GM19455 (cell line): ENCODE measurements around the gene GALNT1.

Experiments used
- ATAC-seq: cut with Tn5 transposase; IDR thresholded peaks from one replicate; pipeline ENCODE4 v1.9.1; 2021; ENCODE audit not compliant: unreplicated experiment

GALNT1 gene

GRCh38 chr18:35581898-35582641 is 530 bp downstream of the GALNT1 start:
- ATAC-seq: no peak

DNA sequence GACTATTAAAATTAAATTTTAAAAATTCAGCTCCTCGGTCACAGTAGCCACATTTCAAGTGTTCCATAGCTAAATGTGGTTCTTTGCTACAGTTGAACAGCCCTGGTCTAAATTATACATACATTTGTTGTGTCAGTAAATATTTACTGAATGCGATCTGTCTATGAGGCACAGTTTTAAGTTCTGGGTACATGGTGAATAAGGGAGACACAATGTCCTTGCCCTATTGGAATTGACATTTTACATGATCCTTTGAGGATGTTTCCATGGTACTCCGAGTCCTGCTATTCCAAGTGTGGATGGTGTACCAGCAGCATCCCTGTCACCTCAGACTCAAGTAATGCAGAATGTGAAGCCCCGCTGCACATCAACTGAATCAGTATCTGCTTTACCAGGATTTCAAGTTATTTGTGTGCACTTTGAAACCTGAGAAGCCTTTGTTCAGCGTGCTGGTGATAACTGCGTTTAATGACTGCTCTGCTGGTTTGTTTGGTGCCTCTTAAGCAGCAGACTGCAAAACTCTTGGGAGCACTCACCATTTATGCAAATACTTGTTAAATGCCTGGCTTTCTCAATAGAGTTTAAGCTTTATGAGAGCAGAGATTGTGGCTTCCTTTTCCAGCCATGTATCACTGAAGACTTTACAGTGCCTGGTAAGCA is 1.5 kb downstream of the GALNT1 start:
- ATAC-seq: no peak

- ATAC-seq: no peak
These were observed 3.2 kb downstream of the GALNT1 start for GRCh38 chr18:35584735-35585134.

GRCh38 chr18:35585608-35586007 is 4.1 kb downstream of the GALNT1 start:
- ATAC-seq: no peak

DNA sequence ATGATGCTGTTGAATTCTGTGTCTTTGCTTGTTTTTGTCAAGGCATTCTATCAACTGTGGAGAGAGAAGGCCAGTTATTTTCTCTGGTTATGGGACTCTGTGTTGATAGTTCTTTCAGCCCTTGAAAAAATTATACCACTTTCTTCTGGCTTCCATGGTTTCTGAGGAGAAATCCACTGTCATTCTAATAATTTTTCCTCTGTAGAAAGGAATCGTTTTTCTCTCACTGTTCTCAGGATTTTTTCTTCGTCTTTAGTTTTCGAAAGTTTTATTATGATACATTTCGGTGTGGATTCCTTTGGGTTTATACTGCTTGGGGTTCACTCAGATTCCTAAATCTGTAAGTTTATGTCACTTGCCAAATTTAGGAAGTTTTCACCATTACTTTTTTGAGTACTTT is 6.6 kb downstream of the GALNT1 start:
- ATAC-seq: no peak

- peak; percentile 54 for ATAC-seq
These were observed 7.5 kb downstream of the GALNT1 start for GRCh38 chr18:35588995-35589394.

DNA sequence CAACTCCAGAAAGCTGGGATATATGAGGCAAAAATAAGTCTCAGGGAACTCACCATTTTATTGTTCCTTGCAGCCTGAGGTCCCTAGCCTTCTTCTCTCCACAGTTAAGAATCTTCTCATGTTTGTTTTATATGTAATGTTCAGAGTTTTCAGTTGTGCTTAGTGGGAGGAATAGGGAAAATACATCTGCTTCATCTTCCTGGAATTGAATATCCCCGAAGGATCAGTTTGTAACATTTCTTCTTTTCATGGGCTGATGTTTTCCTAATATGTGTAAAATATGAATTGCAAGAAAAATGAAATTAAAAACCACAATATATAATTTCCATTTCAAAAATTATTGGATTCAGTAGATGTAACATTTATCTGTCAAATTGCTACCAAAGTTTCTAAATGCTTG is 8.0 kb downstream of the GALNT1 start:
- ATAC-seq: no peak

- no peak for ATAC-seq
These were observed 9.4 kb downstream of the GALNT1 start for GRCh38 chr18:35590935-35591334.

DNA sequence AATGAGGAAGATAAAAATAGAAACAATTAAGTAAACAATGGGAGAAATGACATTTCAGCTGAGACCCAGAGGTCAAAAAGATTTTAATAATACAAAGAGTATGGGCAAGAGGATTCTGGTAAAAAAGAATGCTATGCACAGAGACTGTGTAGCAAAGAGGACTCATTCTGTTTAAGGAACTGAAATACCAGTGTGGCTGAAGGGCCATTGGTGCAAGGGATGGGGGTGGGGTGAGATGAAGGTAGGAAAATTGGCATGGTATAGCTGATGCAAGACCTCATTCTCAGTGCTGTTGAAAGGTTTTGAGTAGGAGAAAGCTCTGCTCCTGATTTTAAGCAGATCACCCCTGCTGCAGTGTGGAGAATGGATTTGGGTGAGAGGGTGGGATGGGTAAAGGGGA is 10.8 kb downstream of the GALNT1 start:
- peak; percentile 94 for ATAC-seq

DNA sequence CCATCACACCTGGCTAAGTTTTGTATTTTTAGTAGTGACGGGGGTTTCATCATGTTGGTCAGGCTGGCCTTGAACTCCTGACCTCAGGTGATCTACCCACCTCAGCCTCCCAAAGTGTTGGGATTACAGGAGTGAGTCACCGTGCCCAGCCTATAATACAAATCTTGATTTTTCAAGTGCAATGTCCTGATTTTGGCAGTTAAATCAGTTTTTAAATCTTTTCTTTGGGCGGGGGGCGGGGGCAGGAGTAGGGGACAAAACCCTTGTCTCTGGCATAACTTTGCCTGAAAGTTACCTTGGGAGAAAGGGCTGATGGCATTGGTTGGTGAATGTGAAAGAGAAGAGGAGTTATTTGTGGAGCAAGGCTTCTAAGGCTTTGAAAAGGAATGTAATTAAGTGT is 12.3 kb downstream of the GALNT1 start:
- ATAC-seq: no peak

GRCh38 chr18:35597758-35598157 is 16.2 kb downstream of the GALNT1 start:
- ATAC-seq: no peak

DNA sequence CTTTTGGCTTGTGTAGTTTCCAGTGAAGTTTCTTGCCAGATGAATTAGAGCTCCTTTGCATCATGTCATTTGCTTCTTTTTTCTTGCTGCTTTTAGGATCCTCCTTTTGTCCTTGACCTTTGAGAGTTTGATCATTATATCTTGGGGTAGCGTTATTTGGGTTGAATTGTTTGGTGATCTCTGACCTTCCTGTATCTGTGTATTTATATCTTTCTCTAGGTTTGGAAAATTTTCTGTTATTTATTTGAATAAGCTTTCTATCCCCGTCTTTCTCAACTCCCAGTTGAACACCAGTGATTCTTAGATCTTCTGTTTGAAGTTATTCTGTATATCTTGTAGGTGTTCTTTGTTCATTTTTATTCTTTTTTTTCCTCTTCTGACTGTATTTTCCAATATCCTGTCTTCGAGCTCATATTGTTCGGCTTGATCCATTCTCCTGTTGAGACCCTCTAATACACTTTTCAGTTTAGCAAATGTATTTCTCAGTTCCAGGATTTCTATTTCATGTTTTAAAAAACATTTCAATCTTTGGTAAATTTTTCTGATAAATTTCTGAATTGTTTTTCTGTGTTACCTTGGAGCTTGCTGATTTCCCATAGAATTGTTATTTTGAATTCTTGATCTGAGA is 20.8 kb downstream of the GALNT1 start:
- no peak for ATAC-seq

- ATAC-seq: no peak
These were observed 21.5 kb downstream of the GALNT1 start for GRCh38 chr18:35603008-35603407.

GRCh38 chr18:35603528-35603927 is 22.0 kb downstream of the GALNT1 start:
- ATAC-seq: no peak

- ATAC-seq: no peak
These were observed 22.8 kb downstream of the GALNT1 start for GRCh38 chr18:35604369-35604768.

GRCh38 chr18:35605686-35606417 is 24.3 kb downstream of the GALNT1 start:
- no peak for ATAC-seq

GRCh38 chr18:35609236-35609635 is 27.7 kb downstream of the GALNT1 start:
- no peak for ATAC-seq

- no peak for ATAC-seq
These were observed 28.5 kb downstream of the GALNT1 start for GRCh38 chr18:35610089-35610488.

- ATAC-seq: no peak
These were observed 29.2 kb downstream of the GALNT1 start for GRCh38 chr18:35610724-35611123.

- ATAC-seq: no peak
These were observed 30.0 kb downstream of the GALNT1 start for GRCh38 chr18:35611518-35611917.

- no peak for ATAC-seq
These were observed 34.5 kb downstream of the GALNT1 start for GRCh38 chr18:35616074-35616473.
